Measurements from ENCODE around the gene RUNX2.

- TF ChIP-seq SMARCA5 (IDR thresholded peaks at IDR 0.05) (no peak), CBFB (CRISPR knock-in tag; IDR thresholded peaks at IDR 0.05) (no peak), RFX5 (IDR thresholded peaks at IDR 0.05; ENCODE audit: low read depth, low read length) (no peak)
Measured at GRCh38 chr6:45574014-45574461, 245.9 kb downstream of the RUNX2 start.

Data from K562 (cell line).